HG03066 (cell line): Measurements from ENCODE around the gene TBRG4.

Experiments used
- ATAC-seq: cut with Tn5 transposase; IDR thresholded peaks from one replicate; pipeline ENCODE4 v1.9.1; 2021; ENCODE audit warnings: low read depth; ENCODE audit not compliant: unreplicated experiment

The TBRG4 gene

GRCh38 chr7:45092931-45093235 is 18.6 kb downstream of the TBRG4 start:
- no peak for ATAC-seq

- no peak for ATAC-seq
These were observed 19.2 kb downstream of the TBRG4 start for GRCh38 chr7:45092100-45092930.

- ATAC-seq, result no peak
These were observed 22.1 kb downstream of the TBRG4 start for GRCh38 chr7:45089341-45089891.

DNA sequence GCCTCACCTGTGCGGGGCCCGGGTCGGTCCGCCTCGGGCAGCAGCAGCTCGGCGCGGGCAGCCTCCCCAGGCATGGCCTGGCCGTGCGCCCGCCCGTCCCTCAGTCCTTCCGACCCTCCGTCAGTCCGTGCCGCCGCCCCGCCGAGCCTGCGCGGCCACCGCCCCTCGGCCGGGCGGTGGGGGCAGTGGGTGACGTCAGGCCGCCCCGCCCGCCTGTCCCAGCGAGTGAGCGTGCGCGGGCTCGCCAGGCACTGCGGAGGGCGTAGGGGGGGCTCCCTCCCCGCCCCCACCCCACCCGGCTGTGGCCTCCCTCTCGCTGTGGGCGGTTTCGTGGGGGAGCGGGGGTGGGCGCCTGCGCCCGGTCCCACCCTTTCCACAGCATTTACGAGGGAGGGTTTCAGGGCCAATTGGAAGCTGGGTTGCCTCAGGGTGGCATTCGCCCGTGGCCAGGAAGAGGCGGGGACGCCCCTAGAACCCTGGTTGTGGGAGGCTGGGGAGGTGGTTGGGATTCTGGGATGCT is 22.6 kb downstream of the TBRG4 start, which contains the start of gene NACAD:
TSS of gene NACAD (minus strand) at position 149 of the 520 bp plus-strand sequence. CDS start at position 74, 75 bp downstream.
- no peak for ATAC-seq

GRCh38 chr7:45088146-45088701 is 23.3 kb downstream of the TBRG4 start:
- ATAC-seq, result no peak

DNA sequence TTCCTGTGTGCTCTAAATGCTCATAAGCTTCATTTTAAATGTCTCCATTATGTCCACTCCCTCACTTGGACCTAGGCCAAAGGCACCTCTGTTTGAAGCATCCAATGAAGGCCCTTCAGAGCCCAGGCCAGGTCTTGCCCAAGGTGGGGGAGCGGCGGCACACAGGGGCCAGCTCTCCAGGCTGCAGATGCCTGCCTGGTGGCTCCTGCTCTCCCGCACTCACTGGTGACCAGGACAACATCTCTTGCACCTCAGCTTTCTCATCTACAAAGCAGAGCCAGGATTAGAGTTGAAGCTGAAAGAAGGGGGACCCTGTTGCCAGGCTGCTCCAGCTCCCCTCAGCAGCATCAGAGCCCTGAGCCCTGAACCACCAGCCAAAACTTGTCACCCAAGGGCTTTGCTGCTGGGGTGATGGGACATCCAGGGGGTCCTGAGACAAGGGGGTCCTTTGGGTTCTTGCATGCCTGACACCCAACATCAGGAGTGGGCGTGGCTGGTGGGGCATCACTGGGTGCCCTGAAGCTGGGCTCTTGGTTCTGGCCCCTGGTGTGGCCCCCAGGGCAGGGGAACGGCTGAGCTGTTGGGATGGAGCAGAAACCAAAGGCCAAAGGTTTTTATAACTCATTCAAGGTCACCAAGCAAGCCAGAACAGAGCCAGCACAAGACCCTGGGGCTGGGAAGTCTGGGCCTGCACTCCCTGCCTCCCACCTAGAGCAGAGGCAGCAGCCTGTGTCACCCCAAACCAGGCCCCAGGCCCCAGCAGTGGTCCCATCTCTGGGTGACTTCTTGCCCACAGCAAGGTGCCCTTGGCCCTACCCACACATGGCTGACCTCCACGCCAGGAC is 24.0 kb downstream of the TBRG4 start:
- ATAC-seq, result no peak

- ATAC-seq, result no peak
These were observed 25.0 kb downstream of the TBRG4 start for GRCh38 chr7:45086331-45087065.

DNA sequence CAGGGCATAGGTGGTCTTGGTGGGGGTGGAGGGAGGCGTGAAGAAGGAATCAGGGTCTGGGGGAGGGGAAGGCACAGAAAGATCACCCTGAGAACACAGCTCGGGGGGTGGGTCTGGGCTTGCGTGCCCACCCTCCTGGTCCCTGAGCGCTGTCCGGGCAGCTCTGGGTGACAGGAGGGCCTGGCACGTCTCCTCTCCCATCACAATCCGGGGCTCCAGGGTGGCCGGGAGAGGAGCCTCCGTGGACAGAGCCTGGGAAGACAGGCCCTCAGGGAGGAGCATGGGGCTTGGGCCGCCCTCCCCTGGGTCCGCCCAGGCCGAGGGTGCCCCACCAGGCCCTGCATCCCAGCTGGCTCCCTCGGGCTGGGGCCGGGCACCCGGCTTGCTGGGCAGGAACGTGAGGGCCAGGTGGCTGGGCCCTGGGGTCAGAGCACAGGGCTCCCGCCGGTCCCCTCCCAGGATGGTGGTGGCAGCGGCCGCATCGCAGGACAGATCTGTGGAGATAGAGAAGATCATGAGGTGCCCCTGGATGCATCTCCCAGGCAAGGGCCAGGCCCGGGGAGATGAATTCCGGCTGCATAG is 25.8 kb downstream of the TBRG4 start:
- no peak for ATAC-seq

DNA sequence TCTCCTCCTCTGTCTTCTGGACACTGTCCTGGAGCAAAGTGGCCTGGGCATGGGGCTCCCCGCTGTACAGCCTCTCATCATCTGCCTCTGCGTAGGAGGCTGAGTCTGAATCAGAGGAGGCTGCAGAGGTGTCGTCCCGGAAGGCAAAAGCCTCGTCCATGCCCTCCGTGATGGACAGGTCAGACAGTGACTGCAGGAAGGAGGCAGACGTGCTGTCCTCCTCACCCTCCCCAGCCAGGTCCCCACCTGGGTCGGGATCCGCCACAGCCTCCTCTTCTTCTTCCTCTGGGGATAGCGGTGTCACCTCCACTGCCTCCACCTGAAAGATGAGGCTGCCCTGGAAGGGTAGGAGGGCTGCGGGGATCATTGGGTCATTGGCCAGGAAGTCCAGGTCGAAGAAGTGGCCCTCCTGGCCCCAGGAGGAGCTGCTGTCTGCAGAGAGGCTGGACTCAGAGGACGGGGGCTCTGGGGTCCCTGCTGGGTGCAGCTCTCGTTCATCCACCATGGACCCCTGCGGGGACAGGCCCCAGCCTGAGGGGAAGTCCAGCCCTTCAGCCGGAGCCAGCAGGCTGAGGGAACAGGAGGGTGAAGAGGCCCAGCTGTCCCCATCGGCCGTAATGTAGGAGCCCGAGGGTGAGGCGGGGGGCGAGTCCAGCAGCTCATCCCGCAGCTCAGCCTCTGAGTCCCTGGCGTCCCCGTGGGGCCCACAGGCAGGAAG is 26.4 kb downstream of the TBRG4 start:
- ATAC-seq, result no peak

- ATAC-seq, result no peak
These were observed 27.2 kb downstream of the TBRG4 start for GRCh38 chr7:45084336-45084735.

GRCh38 chr7:45082831-45083331 is 28.6 kb downstream of the TBRG4 start:
- no peak for ATAC-seq

GRCh38 chr7:45082031-45082830 is 29.3 kb downstream of the TBRG4 start:
- no peak for ATAC-seq

DNA sequence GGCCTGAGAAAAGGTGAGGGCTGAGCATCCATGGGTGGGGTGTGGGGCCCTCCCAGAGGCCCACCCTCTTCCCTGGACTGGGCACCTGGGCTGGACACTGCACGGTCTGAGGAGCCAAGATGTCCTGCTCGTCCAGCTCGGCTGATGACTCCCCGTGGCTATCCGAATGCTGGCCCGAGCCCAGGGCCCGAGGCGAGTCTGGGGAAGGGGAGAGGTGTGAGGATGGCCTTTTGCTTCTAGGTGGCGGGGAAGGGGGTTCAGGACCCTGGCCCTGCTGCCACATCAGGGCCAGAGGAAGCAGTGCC is 29.9 kb downstream of the TBRG4 start:
- ATAC-seq, result no peak

DNA sequence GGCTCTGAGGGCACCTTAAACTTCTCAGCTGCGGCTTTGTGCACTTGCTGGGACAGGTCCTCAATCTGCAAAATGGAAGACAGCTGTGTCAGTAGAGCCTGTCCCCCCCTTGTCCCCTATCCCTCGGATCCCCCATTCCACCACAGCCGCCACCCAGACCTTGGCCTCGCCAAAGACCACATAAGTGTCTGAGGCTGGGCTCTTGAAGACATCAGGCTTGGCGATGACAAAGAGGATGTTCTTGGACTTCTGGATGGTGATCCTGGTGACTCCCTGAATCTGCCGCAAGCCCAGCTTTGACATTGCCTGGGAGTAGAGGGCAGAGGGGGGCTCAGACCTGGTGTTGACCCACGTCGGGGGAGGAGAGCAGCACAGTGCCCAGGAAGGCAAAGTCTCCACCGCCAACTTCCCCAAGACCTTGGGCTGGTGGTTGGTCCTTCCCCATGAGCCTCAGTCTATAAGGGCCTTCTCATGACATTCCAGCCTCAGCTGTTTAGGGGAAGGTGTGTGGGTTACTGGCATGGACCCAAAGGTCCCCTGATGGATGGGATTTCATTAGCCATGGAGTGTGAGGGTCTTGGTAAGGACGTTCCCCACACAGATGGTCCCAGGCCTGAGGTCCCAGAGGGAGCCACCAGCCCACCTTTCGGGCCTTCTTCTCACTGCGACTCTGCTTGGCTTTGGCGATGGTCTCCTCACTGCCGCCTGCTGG is 30.4 kb downstream of the TBRG4 start:
- no peak for ATAC-seq

GRCh38 chr7:45080265-45080957 is 31.1 kb downstream of the TBRG4 start:
- no peak for ATAC-seq

DNA sequence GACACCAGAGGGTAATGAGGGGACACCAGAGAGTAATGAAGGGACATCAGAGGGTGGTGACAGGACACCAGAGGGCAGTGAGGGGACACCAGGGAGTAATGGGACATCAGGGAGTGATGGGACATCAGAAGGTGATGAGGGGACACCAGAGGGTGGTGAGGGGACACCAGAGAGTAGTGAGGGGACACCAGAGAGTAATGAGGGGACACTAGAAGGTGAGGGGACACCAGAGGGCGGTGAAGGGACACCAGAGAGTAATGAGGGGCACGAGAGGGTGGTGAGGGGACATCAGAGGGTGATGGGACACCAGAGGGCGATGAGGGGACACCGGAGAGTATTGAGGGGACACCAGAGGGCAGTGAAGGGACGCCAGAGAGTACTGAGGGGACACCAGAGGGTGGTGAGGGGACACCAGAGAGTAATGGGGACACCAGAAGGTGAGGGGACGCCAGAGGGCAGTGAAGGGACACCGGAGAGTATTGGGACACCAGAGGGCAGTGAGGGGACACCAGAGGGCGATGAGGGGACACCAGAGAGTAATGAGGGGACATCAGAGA is 33.3 kb downstream of the TBRG4 start:
- no peak for ATAC-seq

- no peak for ATAC-seq
These were observed 33.9 kb downstream of the TBRG4 start for GRCh38 chr7:45077579-45077978.
